DMS53 treated with DMSO at 0.1 percent for 48 hours (cell line): ENCODE results near the gene OGA.
A peak's percentile ranks its signal among the peaks of the same experiment; 100 is the strongest.

Source experiments
- DNase-seq: peaks from one replicate; lab custom pipeline; 2025; ENCODE audit not compliant: unreplicated experiment; lab: John Stamatoyannopoulos, UW

The OGA gene

DNA sequence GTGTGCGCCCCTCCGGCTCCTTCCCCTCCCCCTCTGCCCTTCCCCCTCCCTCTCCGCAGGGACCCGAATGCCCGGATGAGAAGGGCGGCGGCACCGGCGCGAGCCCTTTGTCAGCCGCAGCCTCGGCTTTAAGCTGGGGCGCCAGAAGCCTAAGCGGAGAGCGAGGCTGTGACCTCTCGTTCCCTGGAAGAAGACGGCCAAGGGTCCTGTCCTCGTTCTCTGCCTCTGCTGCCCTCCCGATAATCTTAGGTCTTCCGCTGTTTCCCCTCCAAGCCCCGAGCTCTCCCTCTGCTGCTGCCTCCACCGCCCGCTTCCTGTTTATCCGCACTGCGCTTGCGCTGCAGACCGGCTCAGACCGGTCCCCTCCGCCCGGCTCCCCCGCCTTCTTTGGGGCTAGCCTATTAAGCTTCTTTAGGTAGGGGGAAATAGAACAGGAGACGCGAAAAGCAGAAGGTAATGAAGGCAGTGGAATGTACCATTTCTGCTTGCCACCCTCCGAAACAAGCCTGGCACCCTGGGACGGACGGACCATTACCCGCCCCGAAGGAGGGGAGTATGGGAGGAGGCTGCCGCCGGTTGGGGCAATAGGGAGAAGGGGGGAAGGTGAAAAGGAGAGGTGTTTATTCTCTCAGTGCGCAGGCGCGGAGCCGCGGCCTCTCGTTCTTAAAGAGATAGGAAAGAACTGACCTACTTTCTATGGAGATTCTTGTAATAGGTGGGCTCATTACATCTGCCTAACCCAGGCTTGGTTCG lies at the start of gene OGA:
TSS of gene OGA (minus strand) at position 326 of the 753 bp plus-strand sequence. CDS start 422 bp downstream, outside the sequence.
- peak; percentile 98 for DNase-seq

DNA sequence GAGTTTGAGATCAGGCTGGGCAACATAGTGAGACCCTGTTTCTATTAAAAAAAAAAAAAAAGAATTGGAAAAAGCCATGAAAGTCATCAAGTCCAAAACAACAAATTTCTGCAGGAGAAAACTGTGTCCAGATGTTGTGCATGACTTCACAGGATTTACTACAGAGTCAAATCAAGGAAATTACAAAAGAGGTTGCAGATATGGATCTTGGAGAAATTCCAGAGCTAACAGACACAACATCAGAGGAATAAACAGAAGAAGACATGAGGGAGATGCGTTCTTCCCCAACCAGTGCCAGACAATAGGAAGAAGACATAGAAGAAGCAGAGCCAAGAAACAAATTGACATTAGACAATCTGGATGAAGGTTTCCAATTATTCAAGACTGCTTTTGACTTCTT lies 49.7 kb upstream of the OGA start:
- DNase-seq = no peak

DNA sequence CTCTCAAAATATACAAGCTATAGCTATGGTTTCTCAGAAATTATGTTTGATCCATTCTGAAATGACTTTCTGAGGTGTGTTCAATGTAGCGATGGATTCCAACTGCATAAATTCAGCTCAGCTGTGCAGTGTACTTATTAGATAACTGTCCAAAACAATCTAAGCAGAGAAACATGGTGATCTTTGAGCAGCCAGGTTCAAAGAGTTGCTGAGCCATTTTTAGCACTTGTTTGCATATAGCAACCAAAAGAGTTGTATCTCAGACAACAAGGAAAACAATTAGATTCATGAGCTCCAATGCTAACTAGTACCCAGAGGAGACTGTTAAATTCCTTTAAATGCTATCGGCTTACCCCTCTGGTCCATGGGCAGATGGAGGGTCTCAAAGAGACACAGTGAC lies 41.3 kb upstream of the OGA start:
- DNase-seq = no peak

DNA sequence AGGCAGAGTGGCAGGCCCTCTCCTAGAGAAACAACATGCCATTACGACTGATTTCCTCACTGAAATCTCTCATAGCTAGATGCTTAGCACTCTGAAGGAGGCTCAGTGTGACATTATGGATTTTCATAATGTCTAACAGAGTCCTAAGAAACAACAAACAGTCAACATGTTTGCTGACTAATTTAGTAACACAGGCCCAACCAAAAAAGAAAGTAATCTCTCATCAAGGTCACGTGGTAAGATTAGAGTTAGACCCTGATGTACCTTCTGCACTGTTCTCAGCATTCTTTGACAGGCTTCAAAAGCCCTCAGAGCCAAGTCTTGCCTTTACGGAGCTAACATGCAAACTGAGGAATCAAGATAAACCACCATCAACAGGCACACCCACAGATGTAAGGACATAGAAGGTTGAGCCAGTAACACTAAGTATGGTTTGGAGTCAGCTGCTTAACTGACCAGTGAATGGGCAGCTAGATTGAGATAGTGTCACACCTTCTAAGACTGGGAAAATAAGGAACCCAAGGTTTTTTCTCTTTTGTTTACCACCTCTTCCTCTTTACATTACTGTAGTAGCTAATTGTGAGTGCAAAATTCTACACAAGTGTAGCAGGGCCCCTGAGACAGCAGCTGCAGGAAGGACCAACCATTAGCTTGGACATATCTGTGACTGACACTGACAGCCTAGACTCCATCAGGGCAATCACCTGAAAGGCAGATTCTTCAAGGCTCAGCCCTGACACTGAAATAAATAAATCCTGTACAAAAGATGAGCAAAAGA lies 40.7 kb upstream of the OGA start:
- DNase-seq = no peak

DNA sequence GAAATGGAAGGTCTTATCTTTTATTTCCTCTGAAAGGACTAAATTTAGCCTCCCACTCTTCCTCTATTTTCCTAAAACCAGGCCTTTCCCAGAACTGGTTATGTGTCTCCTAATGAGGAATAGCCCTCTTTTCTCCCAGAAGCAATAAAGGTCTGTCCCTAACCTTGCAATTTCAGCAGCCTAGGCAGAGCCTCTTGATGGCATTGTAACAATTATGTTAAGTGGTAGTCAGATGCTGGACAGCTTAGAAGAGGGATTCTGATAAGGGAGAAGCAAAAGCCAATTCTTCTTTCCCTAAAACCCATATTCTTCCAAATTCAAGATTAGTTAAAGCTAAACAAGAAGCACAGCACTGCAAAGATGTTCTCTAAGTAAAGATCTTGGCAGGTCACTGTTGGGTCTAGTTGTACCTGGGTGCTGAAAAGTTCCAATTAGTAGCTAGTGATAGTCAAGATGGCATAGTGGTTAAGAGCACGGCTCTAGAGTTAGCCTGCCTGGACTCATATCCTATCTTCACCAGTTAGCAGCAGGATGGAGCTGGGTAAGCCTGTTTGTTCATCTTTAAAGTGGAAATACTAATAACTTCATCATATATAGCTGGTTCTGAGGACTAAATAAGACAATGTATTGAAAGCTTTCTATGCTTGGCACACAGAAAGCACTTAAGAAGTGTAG lies 39.7 kb upstream of the OGA start:
- DNase-seq = no peak

DNA sequence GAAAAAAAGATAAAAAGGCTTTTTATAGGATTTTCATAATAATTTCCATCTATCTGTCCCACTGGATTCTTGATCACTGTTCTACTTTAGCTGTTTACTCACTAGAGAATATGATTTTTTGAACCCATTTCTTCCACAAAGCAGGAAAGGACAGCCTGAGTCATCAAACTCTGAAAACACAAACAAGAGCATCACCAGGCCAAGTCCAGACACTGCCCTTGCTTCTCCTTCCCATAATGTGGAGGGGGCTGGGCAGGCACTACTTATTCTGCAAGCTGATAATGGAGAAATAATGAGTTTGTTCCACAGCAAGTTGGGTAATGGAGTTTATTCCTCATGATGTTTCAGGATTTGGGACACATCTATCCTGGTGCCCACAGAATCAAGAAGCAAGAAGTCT lies 38.4 kb upstream of the OGA start:
- DNase-seq = no peak

DNA sequence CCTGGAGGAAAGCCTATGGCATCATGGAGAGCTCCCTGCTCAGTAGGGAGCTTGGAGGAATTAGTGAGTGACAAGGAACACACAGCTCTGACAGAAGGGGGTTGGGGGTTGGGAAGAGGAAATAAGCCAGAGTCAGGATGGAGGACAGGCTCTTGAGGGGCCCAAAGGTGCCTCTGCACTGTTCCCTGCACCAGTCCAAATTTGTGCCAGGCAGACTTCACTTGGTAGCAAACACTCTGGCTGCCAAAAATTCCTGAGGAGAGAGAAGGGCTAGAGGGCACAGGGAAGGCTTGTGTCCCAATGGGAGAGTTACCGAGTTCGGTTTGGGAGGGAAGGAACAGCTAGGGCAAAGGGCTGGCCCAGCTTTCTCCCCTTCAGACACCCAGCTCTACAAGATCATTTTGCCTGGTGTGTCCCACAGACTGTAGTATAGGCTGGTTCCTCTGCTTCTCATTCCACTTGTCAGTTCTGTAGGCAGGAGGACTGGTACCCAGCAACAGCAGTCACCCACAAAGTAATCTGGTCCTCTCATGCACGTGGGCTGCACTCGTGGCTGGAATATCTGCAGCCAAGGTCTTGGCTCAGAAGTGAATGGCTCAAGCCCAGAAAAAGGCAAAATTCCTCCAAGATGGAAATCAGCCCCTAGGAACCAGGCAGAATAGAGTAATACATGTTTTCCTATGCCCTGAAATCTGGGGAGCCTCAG lies 33.3 kb upstream of the OGA start:
- DNase-seq = no peak

DNA sequence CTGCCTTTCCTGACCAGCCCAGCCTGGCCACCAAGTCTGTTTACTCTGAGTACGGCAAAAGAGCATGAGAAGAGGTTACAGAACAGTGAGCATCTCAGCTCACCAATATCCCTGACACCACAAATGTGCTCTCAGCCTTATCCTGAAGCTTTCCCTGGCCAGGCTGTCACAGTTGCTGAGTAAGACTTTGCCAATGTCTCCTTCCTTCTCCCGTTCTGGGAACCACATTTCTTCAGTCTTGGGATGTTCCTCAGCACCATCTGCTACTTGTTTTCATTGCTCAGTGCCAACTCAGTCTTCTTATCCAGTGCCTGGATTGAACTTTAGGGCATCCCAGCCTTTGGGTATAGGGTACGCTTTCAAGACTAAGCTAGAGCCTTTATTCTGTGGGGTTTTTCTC lies 32.5 kb upstream of the OGA start:
- DNase-seq = no peak

DNA sequence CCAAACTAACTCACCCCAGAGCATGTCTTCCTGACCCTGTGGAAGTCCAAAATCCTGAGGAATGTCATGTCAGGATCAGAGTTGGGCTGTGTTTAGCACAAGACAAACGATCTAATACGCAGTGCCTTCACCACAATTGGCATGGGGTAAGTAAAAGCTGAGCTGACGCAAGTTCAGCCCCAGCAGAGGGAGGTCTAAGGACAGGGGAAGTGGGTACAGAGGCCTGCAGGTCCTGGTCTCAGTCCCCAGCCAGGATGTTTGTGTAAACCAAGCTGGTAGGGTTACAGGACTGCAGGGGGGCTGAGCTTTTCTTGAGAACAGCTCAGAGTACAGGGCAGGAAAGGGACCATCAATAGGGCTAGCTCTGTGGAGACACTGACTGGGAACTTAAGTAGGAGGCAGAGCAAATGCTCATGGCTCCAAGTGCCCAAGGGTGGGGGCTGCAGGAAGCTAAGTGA lies 30.7 kb upstream of the OGA start:
- no peak for DNase-seq

DNA sequence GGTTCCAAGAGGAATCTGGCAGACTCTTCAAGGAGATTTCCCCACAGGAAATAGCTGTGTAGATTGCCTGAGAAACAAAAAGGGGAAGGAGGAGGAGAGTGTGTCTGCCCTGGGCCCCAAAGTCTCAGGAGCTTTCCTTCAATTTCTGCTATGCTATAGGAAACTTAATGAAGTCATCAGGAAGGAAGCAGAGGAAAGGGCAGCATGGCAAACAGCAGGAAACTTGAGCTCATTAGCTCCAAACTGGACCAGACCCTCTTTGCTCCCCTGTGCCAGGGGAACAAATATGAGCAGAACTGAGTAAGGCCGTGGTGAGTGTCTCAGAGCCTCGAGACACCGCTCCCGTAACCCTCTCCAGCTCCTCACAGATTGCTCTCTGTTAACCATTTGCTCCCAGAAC lies 30.2 kb upstream of the OGA start:
- no peak for DNase-seq

DNA sequence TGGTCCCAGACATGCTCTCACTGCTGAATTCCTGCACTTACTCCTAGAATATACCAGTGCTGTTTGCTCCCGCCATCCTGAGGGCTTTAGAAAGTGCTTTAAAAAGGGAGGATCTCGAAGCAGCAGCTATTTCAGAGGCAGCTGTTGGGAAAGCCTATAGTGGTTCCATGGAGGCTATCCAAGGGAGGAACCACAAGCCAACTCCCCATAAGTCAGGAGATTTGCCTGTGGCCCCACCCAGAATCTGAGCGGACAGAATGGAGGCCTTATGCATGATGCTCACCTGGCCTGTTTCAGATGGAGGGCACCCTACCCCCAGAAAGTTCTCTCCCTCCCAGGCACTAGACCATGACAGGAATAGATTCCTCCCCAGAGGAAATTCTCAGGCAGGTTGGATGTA lies 27.6 kb upstream of the OGA start:
- no peak for DNase-seq

DNA sequence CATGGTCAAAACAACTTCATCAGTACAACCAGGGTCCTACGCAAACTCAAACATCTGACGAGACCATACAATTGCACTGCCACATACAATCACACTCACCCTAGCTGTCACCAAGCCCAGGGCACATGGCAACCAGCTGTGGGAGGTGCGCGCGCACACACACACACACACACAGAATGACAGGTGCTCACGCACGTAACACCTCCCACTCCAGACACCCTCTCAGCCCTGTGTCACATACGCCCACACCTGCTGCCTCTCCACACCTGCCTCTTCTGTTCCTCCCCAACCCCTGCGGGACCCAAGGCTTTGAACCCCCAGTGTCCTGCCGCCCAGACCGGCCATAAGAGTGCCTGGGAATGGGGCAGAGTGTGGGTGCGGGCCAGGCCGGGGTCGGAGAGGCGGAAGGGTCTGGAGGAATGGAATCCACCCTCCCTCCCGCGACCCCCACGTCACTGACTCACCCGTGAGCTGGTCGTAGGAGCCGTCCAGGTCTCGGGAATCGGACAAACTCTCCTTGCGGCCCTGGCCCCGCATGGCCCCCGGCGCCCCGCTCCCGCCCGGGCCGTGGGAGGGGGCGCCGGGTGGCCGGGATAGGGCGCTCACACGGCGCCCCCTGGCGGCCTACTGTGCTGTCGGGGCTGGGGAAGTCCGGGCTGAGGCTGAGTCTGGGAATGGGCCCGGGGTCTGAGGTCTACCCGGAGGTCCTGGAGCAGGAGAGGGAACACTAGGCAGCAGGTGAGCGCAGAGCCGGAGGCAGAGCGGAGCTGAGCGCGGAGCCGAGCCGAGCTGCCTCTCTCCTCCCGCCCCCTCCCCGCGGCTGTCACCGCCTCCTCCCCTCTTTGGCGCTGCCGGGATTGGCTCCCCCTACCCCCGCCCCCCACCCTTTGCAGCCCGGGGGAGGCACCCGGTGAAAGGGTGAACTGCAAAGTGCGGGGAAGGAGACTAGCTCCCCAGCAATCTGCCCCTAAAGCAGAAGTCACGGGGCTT lies 25.1 kb upstream of the OGA start, which contains the start of gene KCNIP2:
TSS of gene KCNIP2 (minus strand) at position 769 of the 990 bp plus-strand sequence. CDS start at position 537, 232 bp downstream.
- peak; percentile 68 for DNase-seq

DNA sequence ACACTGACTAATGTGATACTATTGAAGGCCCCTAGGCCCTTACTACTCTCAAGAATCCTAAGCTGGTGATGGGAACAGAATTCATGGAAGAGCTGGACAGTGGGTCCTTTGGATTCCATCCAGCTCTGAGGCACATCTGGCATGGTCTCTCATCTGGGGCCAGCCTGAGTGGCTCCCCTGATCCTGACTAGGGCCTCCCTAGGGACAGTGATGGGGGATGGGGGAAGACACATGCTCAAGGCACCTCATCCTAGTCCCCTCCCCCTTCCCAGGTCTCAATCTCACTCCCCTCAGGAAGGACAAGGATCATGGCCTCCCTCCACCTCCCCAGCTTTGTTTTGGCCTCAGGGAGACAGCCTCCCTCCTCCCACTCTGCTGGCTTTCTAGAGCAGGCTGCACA lies 23.6 kb upstream of the OGA start:
- no peak for DNase-seq

DNA sequence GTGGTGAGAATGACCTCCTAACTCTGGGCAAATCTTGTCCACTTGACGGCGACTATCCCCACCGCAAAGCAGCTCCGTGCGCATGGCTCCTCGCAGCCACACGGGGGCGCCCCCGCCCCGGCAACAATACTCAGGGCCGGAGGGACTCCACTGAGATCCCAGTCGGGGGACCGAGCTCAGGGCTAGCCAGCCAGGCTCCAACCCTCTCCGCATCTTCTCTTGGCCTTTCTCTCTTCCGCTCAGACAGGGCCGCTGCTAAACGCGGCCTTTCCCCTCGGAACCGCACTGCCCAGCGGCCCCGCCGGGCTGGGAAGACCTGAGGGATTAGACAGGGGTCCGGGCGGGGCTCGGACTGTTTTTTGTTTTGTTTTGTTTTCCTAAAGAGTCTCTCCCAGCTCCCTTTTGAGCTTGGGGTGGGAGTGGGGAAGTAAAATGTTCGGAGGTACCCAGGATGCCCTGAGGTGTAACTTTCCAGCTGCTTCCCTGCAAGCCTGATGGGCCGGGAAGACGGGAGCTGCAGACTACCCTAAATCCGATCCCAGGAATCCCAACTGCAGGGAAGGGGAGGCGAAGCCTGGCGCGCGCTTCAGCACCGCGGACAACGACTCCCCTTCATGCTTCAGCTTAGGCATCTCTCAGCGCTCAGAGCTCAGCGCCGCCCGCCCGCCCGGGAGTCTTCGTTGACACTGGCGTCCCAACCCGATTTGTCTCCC lies 22.7 kb upstream of the OGA start:
- peak; percentile 77 for DNase-seq

DNA sequence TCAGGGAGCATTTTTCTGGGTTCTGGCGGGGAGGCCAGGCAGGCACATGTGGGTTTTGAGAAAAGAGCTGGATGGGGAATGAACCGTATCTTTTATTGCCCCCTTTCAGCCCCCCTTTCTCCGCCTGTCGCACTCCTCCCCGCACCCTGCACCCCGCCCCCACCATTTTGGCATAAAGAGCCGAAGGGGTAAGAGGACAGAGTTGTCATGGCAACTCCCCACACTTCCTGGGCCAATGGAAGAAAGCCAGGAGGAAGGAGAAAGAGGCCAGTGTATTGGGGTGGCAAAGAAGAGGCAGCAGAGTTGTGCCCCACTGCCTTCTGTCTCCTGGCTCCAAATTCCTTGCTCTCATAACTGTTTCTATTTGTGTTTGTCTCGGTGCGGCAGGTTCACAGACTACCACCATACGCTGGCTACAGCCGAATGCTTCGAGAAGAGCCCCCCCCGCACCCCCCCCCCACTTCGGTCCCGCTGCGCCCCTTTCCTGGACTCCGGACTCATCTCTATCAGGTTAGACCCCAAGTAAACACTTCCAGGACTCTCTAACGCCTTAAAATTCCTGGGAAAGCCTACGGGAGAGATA lies 21.9 kb upstream of the OGA start:
- DNase-seq = no peak

DNA sequence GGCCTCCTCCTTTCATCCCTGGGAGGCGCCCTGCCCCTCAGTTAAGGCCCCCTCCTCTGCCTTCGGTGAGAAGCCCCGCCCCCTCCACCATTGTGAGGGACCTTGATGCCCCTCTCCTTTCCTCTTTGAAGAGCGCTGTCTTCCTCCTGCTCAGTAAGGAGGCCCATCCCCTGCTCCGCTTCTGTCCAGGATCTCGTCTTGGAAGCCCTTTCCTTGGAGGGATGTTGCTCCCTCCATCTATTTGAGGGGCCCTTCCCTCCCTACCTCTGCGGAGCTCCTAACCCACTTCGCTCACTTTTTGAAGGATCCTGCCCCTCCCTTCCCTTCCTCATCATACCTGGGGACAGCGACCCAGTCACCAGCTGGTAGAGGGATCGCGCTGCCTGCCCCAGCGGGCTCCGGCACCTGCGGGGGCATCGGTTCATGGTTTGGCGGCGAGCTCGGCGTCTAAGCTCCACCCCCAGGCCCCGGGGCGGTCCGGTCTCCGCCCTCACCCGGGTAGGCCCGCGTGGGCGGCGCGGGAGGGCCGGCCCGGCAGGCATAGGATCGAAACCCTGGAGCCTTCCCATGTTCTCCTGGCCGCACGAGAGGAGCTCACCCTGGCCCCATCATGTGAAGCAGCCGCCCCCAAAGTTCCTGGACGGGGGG lies 21.3 kb upstream of the OGA start:
- DNase-seq = no peak

DNA sequence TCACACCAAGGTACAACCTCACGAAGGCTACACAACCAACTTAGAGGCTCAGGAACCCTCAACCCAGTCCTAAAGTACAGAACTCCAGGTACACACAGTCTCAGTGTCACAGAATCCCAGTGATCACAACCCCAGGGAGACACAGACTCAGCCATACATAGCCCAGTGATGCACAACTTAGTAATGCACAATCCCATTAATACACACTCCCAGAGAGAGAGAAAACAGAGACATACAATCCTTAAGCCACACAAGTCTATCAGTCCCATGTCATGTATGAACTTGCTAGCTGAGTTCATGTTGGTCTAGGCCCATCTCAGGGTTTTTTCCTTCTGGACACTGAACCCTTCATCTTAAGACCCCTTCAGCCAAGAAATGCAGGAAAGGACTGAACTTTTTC lies 20.8 kb upstream of the OGA start:
- no peak for DNase-seq

DNA sequence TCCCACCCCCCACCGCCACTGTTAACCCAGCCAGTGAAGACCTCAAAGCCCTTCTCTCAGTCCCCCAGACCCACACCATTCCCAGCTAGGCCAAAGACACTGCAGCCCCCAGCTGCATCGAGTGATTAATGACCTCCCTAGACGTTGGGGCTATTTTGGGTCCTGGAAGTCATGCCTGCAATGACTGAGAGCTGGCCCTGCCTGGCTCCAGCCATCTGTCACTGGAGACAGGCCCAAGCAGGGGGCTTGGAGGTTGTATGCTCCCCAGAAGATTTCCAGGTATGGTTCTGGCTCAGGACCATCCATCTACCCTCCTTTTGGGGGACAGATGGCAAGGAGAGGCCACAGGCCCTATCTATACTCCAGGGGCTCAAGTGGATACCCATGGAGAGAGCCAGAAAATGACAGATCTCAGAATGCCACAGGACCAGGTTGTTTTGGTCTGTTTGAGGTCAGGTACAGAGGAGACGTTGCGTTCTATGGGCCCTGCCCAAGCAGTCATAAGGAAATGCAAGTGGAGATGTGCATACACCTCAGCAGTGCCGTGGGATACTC lies 20.2 kb upstream of the OGA start:
- DNase-seq = no peak
